SK-N-SH (cell line): ENCODE data around the gene HSPBAP1. TPM values are rescaled to one million over a fixed set of nuclear protein-coding genes. Genes with fewer than 3 reads are reported as not detected.
"Not testable (repeated sequence)": the region's sequence is repeated elsewhere in the genome, so short reads cannot be mapped to it uniquely, and the experiment has no call there.

Source experiments
- CTCF ChIA-PET: fragments of 300-600, 350-600 bp; formaldehyde crosslinking; extraction: SDS; loops from one replicate; lab custom pipeline; 2021; lab: Yijun Ruan, JAX
- POLR2A ChIA-PET: fragments of 350-600 bp; sonication (Branson Sonifier 250); formaldehyde crosslinking; extraction: SDS; loops from one replicate; lab custom pipeline; 2020; ENCODE audit warnings: antibody characterized with exemption, inconsistent platforms; lab: Yijun Ruan, JAX
- DNase-seq: peaks from one replicate; pipeline ENCODE4 v3.0.0; 2012
- H2AFZ ChIP-seq: fragments of 200-600 bp; sonication (generic); 2 replicates; pipeline ENCODE4 v1.8.1; 2016; ENCODE audit warnings: antibody characterized with exemption, mild to moderate bottlenecking, low read depth
- H3F3A ChIP-seq: fragments of 200-600 bp; sonication (generic); replicated peaks from 2 replicates; pipeline ENCODE3; 2016; ENCODE audit warnings: antibody characterized with exemption, mild to moderate bottlenecking; ENCODE audit not compliant: insufficient read depth
- H3K27ac ChIP-seq, 2 experiments: fragments of 200-500 bp in 1 of 2; fragments of 200-600 bp in 1 of 2; sonication (Bioruptor generic) in 1 of 2; sonication (generic), shearing (Covaris generic) in 1 of 2; 2 replicates each; pipeline versions ENCODE4 v1.5.1 to v1.6.1; 2014 to 2016; ENCODE audit warnings: low read depth in 2 of 2, inconsistent platforms in 1 of 2, low read length in 1 of 2, mild to moderate bottlenecking in 1 of 2, mixed read lengths in 1 of 2
- H3K27me3 ChIP-seq: fragments of 200-600 bp; sonication (generic), shearing (Covaris generic); 2 replicates; pipeline ENCODE4 v1.6.1; 2016; ENCODE audit warnings: mixed run types; ENCODE audit not compliant: insufficient read depth
- H3K36me3 ChIP-seq, 2 experiments: fragments of 200-500 bp in 1 of 2; fragments of 200-600 bp in 1 of 2; sonication (Bioruptor generic) in 1 of 2; sonication (generic) in 1 of 2; replicated peaks in 1 of 2; 2 replicates each; pipeline versions ENCODE3 to v1.5.1; 2014 to 2016; ENCODE audit warnings: low read length in 1 of 2, mild to moderate bottlenecking in 1 of 2; ENCODE audit not compliant: insufficient read depth in 2 of 2, control insufficient read depth in 1 of 2
- H3K4me1 ChIP-seq, 2 experiments: fragments of 200-500 bp in 1 of 2; fragments of 200-600 bp in 1 of 2; sonication (Bioruptor generic) in 1 of 2; sonication (generic), shearing (Covaris generic) in 1 of 2; 2 replicates each; pipeline versions ENCODE4 v1.5.1 to v1.6.1; 2014 to 2016; ENCODE audit warnings: low read depth in 1 of 2, low read length in 1 of 2, mixed run types in 1 of 2; ENCODE audit not compliant: insufficient read depth in 2 of 2, control insufficient read depth in 1 of 2
- H3K4me2 ChIP-seq: fragments of 200-600 bp; sonication (generic), shearing (Covaris generic); 2 replicates; pipeline ENCODE4 v1.6.1; 2017; ENCODE audit warnings: mixed run types
- H3K4me3 ChIP-seq, 2 experiments: fragments of 200-500 bp in 1 of 2; fragments of 200-600 bp in 1 of 2; sonication (Bioruptor generic) in 1 of 2; sonication (generic), shearing (Covaris generic) in 1 of 2; 2 replicates each; pipeline versions ENCODE4 v1.5.1 to v1.8.1; 2014 to 2016; ENCODE audit warnings: low read depth in 2 of 2, inconsistent platforms in 1 of 2, low read length in 1 of 2, mild to moderate bottlenecking in 1 of 2, mixed read lengths in 1 of 2, moderate library complexity in 1 of 2
- H3K79me2 ChIP-seq: fragments of 200-600 bp; sonication (generic); 2 replicates; pipeline ENCODE4 v1.8.1; 2017; ENCODE audit warnings: mild to moderate bottlenecking; ENCODE audit not compliant: insufficient read depth
- H3K9ac ChIP-seq: fragments of 200-600 bp; sonication (generic); 2 replicates; pipeline ENCODE4 v1.6.1; 2017; ENCODE audit warnings: mixed run types
- H3K9me2 ChIP-seq: fragments of 200-600 bp; sonication (generic); 2 replicates; pipeline ENCODE4 v1.6.1; 2017; ENCODE audit warnings: mixed run types
- H3K9me3 ChIP-seq: fragments of 200-600 bp; sonication (generic); 2 replicates; pipeline ENCODE4 v1.6.1; 2017; ENCODE audit warnings: mixed run types, mild to moderate bottlenecking, moderate library complexity
- H4K20me1 ChIP-seq: fragments of 200-600 bp; sonication (generic); 2 replicates; pipeline ENCODE4 v1.6.1; 2017; ENCODE audit warnings: mild to moderate bottlenecking, mixed run types; ENCODE audit not compliant: insufficient read depth
- CHD2 ChIP-seq: fragments of 150-350 bp; IDR thresholded peaks from 2 replicates; pipeline ENCODE4 v1.6.1; 2018; ENCODE audit warnings: low read length; ENCODE audit not compliant: partially characterized antibody
- FOSL2 ChIP-seq: IDR thresholded peaks from 2 replicates; pipeline ENCODE4 v1.4.0; 2012; ENCODE audit warnings: low read depth, mild to moderate bottlenecking, moderate library complexity, borderline replicate concordance
- FOXJ3 ChIP-seq: sonication (generic); formaldehyde crosslinking; IDR thresholded peaks from 2 replicates; pipeline ENCODE4 v1.5.1; 2020; ENCODE audit warnings: mild to moderate bottlenecking, missing genetic modification reagents
- RAD21 ChIP-seq: IDR thresholded peaks from 2 replicates; pipeline ENCODE4 v1.6.1; 2012; ENCODE audit warnings: mild to moderate bottlenecking, low read length
- SIN3A ChIP-seq: IDR thresholded peaks from 2 replicates; pipeline ENCODE4 v1.6.1; 2012; ENCODE audit warnings: low read depth, mild to moderate bottlenecking, low read length, moderate library complexity, borderline replicate concordance
- SMC3 ChIP-seq: IDR thresholded peaks from 2 replicates; pipeline ENCODE4 v1.6.1; 2012; ENCODE audit warnings: low read depth, low read length, improper control_type of control experiment
- TAF1 ChIP-seq: IDR thresholded peaks from 2 replicates; pipeline ENCODE4 v1.6.1; 2012; ENCODE audit warnings: low read depth, mild to moderate bottlenecking, low read length, moderate library complexity, borderline replicate concordance
- TEAD4 ChIP-seq: IDR thresholded peaks from 2 replicates; pipeline ENCODE4 v1.4.0; 2012; ENCODE audit warnings: mild to moderate bottlenecking, borderline replicate concordance; ENCODE audit not compliant: insufficient read depth
- WGBS: methylation state at CpG from one replicate; pipeline ENCODE4 v1.1.6; 2017; ENCODE audit warnings: low lambda C conversion rate; 5-methylcytosine and 5-hydroxymethylcytosine counted together
- polyA plus RNA-seq, 3 experiments: library from polyadenylated mRNA; depleted of rRNA; stranded (reverse); fragments of >200 nt; gene quantifications; 2 replicates each; pipeline ENCODE4 v1.2.3, GENCODE V29; 2012
- TF ChIP-seq, protein P1 (sequence below): fragments of 200-600 bp; sonication (generic); IDR thresholded peaks from 2 replicates; pipeline ENCODE4 v1.6.1; 2017; ENCODE audit warnings: antibody characterized with exemption, mild to moderate bottlenecking, moderate library complexity
- TF ChIP-seq, protein P2 (sequence below): IDR thresholded peaks from 2 replicates; pipeline ENCODE4 v1.4.0; 2012; ENCODE audit warnings: low read depth, borderline replicate concordance

The HSPBAP1 gene
- polyA plus RNA-seq, 1 of the 3 experiments (the other 2 are of a cell fraction) = 5.1 TPM

DNA sequence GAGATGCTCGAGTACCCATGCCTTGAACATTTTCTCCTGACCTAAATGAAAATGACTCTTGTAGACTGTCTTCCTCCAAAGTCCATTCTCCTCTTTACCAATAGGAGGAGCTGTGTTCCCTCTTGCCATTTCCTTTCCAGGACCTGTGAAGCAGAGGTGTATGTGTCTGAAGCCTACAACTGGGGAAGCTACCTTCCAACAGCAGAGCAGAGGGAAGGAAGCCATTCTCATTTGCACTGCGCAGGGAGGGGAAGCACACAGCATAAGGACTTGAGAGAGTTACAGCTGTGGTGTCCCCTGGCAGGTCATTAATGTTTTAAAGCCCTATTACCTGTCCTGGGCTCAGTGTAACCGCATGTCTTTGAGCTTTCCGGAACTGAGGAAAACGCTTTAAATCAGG, 38.7 kb downstream of the HSPBAP1 start:
- Histone ChIP-seq H4K20me1 (no peaks in the 10 kb centered on the region), H3K27ac (no peak overlapping the region), H3K9ac (no peak overlapping the region), H3K4me2 (no peak overlapping the region), H3K9me2 (no peaks in the 10 kb centered on the region), H3K4me3 (peak overlapping the region in 1 of 2 experiments; percentile 4; a peak in 1 of 4 replicates), H3K79me2 (no peaks in the 10 kb centered on the region), H3K9me3 (no peaks in the 10 kb centered on the region), H3K36me3 (peaks cover 16 to 36% of the 10 kb centered on the region in 2 experiments), H3K27me3 (no peaks in the 10 kb centered on the region), H2AFZ (no peak overlapping the region), H3F3A (peaks cover 4% of the 10 kb centered on the region), H3K4me1 (no peaks in the 10 kb centered on the region)
- ChIA-PET CTCF (interaction anchor here (0.6 to 1.7 kb wide), 13 partner anchors 9 to 362 kb away, joined by 3 to 6 read pairs (median 3); partner anchors contain the start of gene HSPBAP1), POLR2A (no interaction called here)
- DNase-seq = peak; percentile 30
- TF ChIP-seq SMC3 (peak; percentile 44), TAF1 (no peak), RAD21 (peak; percentile 64)
- TF ChIP-seq, protein P1, sequence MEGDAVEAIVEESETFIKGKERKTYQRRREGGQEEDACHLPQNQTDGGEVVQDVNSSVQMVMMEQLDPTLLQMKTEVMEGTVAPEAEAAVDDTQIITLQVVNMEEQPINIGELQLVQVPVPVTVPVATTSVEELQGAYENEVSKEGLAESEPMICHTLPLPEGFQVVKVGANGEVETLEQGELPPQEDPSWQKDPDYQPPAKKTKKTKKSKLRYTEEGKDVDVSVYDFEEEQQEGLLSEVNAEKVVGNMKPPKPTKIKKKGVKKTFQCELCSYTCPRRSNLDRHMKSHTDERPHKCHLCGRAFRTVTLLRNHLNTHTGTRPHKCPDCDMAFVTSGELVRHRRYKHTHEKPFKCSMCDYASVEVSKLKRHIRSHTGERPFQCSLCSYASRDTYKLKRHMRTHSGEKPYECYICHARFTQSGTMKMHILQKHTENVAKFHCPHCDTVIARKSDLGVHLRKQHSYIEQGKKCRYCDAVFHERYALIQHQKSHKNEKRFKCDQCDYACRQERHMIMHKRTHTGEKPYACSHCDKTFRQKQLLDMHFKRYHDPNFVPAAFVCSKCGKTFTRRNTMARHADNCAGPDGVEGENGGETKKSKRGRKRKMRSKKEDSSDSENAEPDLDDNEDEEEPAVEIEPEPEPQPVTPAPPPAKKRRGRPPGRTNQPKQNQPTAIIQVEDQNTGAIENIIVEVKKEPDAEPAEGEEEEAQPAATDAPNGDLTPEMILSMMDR = peak; percentile 71
- WGBS = 70% methylated on average over 5 of the region's 5 CpGs

DNA sequence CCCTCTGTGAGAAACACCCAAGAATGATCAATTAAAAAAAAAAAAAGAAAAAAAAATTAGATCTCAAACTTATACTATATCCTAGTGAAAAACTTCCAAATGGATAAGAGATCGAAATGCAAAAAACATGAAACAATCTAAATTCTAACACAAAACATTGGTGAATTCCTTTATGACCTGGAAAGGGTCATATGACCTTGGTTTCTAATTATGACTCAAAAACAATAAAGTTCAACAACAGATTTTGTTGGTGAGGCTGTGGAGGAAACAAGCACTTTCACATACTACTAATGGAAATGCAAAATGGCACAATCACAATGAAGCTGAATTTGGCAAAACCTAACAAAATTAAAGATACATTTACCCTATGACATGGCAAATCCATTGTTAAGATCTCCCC, 45.3 kb downstream of the HSPBAP1 start:
- no peak overlapping the region for H3K4me2 ChIP-seq
- no peaks in the 10 kb centered on the region for H4K20me1 ChIP-seq
- no peaks in the 10 kb centered on the region for H3K4me1 ChIP-seq
- no peak for DNase-seq
- H3K9ac ChIP-seq = no peak overlapping the region
- no peak overlapping the region for H2AFZ ChIP-seq
- H3K9me3 ChIP-seq = no peaks in the 10 kb centered on the region
- peaks cover 7 to 17% of the 10 kb centered on the region in 2 experiments for H3K36me3 ChIP-seq
- 91% methylated on average over 1 of the region's 1 CpG for WGBS
- peaks cover 3% of the 10 kb centered on the region for H3F3A ChIP-seq
- TF ChIP-seq, protein P1 = no peak
- no peak for TF ChIP-seq SIN3A
- TF ChIP-seq FOSL2 = no peak
- TF ChIP-seq CHD2 = no peak
- TF ChIP-seq TEAD4 = no peak
- TF ChIP-seq, protein P2, sequence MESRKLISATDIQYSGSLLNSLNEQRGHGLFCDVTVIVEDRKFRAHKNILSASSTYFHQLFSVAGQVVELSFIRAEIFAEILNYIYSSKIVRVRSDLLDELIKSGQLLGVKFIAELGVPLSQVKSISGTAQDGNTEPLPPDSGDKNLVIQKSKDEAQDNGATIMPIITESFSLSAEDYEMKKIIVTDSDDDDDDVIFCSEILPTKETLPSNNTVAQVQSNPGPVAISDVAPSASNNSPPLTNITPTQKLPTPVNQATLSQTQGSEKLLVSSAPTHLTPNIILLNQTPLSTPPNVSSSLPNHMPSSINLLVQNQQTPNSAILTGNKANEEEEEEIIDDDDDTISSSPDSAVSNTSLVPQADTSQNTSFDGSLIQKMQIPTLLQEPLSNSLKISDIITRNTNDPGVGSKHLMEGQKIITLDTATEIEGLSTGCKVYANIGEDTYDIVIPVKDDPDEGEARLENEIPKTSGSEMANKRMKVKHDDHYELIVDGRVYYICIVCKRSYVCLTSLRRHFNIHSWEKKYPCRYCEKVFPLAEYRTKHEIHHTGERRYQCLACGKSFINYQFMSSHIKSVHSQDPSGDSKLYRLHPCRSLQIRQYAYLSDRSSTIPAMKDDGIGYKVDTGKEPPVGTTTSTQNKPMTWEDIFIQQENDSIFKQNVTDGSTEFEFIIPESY = no peak
- no peak for TF ChIP-seq FOXJ3 (CRISPR knock-in tag)
- TF ChIP-seq RAD21 = no peak
- no peaks in the 10 kb centered on the region for H3K79me2 ChIP-seq
- H3K27me3 ChIP-seq = no peaks in the 10 kb centered on the region
- ChIA-PET POLR2A (no interaction called here), CTCF (no interaction called here)
- no peak overlapping the region for H3K4me3 ChIP-seq
- no peaks in the 10 kb centered on the region for H3K9me2 ChIP-seq
- H3K27ac ChIP-seq = no peak overlapping the region

DNA sequence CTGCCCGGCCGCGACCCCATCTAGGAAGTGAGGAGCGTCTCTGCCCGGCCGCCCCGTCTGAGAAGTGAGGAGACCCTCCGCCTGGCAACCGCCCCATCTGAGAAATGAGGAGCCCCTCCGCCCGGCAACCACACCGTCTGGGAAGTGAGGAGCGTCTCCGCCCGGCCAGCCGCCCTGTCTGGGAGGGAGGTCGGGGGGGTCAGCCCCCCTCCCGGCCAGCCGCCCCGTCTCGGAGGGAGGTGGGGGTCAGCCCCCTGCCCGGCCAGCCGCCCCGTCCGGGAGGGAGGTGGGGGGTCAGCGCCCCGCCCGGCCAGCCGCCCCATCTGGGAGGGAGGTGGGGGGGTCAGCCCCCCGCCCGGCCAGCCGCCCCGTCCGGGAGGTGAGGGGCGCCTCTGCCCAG, 46.3 kb downstream of the HSPBAP1 start:
- CTCF ChIA-PET, H3K9me3 ChIP-seq, POLR2A ChIA-PET, H3K79me2 ChIP-seq, H3F3A ChIP-seq, H3K27me3 ChIP-seq, DNase-seq, H3K4me1 ChIP-seq, H3K9me2 ChIP-seq, H3K27ac ChIP-seq, H3K9ac ChIP-seq, H2AFZ ChIP-seq, H3K4me3 ChIP-seq, H4K20me1 ChIP-seq, H3K4me2 ChIP-seq: not testable (repeated sequence)
- H3K36me3 ChIP-seq = peaks cover 16 to 18% of the 10 kb centered on the region in 2 experiments
- no CpG with 5 or more reads among the region's 35 CpGs for WGBS
